ENCODE results near the gene CHRNA7.

The CHRNA7 gene

DNA sequence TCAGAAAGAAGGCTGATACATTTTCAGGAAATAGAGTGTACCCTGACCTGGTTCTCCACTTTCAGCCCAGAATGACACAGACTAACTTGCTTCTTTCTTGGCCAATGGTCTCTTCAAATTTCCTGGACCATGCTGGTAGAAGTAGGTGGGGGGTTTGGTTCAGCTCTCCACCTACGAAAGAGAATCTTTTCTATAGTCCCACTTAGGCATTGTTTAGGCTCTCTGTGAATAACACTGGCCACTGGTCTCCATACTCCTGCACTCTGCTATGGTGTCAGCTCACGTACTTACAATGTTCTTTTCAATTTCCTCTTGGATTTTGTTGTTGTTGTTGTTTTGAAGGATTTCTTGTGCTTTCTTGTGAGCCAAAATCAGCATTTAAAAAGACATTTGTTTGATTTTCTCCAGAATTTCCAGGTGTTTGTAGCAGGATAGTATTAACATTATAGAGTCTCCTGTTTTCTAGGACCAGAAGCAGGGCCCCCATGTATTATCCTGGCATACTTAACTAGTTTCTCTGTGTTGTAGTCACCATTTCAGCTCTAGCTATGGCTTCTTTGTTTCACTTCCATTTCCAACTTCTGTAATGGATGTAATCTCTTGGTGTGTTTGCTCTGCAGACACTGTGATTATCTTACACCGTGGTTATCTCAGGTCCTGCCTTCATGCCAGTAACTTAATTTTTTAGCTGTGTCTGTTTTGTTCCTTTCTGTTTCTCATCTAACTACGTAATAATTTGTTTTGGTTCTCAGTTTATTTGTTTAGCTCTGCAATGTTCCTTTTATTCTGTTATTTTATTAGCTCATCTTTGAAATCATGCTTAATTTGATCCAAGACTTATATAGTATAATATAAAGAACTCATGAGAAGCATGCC is 61.4 kb downstream of the CHRNA7 start:
- no peak for DNase-seq

DNA sequence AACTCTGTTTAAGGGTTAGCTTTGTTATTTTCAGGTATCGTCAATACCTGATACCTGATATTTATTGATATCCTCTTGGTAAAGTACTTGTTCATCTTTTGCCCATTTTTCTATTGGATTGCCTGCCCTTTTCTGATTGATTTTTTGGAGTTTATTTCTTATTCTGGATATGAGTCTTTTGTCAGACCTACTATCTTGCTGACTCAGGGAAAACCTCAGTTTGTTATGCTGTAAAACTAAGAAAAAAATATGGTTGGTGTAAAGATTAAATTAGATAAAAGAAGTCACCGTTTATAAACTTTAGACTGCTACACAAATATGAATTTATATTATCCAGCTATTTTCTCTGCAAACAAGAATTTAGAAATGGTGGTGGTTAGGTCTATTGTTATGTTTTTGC is 65.9 kb downstream of the CHRNA7 start:
- no peak for DNase-seq

GRCh38 chr15:32096916-32097617 is 66.8 kb downstream of the CHRNA7 start:
- DNase-seq, result no peak

- no peak for DNase-seq
These were observed 67.7 kb downstream of the CHRNA7 start for GRCh38 chr15:32098033-32098432.

- DNase-seq, result no peak
These were observed 68.9 kb downstream of the CHRNA7 start for GRCh38 chr15:32099097-32099785.

- no peak for DNase-seq
These were observed 69.8 kb downstream of the CHRNA7 start for GRCh38 chr15:32099956-32100684.

DNA sequence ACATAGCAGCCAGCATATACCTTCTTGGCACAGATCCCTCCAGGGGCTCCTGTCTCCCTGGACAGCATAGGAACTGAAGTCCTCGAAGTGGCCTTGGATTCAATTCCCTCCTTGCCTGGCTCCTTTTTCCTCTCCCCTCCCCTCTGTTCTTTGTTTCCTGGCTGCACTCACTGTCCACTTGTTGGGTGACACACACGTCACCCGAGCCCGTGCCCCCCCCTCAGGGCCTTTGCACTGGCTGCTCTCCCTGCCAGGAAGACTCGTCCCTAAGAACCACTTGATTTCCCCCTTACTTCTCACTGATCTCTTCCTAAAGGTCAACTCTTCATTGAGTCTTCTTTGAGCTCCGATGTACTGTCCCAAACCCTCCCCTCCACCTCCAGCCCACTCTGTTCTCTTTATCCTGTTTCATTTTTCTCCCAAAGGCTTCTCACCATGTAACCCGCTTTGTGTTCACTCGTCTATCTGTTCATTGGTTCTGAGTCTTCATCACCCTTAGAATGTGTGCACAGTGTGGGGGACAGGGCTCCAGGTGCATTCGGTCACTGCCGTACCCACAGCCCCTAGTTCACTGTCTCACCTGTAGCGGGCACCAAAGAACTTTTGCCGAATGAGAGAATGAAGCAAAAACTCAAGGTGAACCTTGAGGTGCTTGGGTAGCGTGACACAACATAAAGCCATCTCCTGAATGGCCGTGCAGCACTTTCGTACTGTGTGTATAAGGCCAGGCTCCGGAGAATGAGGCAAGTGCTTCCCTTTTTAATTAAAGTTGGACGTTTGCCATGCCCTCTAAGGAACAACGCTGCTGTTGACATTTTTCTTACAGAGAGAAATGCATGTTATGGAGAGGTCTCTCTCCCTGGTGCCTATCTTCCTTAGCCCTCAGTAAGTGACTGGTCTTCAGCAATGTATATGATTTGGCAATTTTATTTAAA is 74.0 kb downstream of the CHRNA7 start:
- DNase-seq, result no peak

GRCh38 chr15:32105258-32106241 is 75.2 kb downstream of the CHRNA7 start:
- DNase-seq, result no peak

GRCh38 chr15:32106401-32107381 is 76.4 kb downstream of the CHRNA7 start:
- no peak for DNase-seq

- DNase-seq, result no peak
These were observed 77.3 kb downstream of the CHRNA7 start for GRCh38 chr15:32107477-32108080.

GRCh38 chr15:32108661-32109060 is 78.3 kb downstream of the CHRNA7 start:
- DNase-seq, result no peak

GRCh38 chr15:32112101-32112500 is 81.8 kb downstream of the CHRNA7 start:
- DNase-seq, result no peak

- DNase-seq, result no peak
These were observed 82.9 kb downstream of the CHRNA7 start for GRCh38 chr15:32113224-32113623.

GRCh38 chr15:32117122-32117521 is 86.8 kb downstream of the CHRNA7 start:
- no peak for DNase-seq

- DNase-seq, result no peak
These were observed 89.0 kb downstream of the CHRNA7 start for GRCh38 chr15:32119286-32119685.

GRCh38 chr15:32119694-32120330 is 89.5 kb downstream of the CHRNA7 start:
- DNase-seq, result no peak

DNA sequence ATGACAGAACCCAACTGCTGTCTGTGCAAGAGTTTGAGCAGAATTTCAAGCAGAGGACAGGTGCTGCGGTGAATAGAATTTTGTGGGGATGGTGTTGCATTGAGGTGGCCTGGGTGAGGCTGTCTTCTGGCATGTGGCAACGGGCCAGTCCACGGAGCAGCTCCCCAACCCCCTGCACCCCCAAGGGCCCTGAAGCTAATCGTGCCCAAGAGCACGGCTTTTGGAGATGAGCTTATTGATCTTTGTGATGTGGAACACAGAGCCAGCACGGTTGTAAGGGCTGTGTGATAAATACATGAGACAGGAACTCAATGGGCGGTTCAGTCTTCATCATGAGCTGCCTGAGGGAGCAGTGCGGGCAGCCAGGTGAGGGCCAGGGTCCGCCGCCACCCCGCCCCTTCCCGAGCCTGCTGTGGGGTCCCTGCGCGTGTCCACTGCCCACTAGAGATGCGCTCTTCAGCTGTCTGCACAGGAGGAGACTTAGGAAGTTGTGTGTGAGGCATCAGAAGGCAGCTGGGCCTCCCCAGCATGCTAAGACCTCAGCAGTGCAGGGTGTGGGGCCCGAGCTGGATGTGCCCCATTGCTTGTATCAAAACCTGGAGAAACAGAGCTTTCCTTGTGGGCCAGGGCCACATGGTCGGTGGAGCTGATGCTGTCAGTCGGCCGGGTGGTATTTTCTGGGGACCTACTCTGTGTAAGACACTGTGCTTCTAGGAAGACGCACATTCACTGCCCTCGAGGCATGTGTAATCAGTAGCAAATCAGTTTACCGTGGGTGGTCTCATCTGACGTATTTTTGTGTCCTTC is 90.5 kb downstream of the CHRNA7 start:
- no peak for DNase-seq

DNA sequence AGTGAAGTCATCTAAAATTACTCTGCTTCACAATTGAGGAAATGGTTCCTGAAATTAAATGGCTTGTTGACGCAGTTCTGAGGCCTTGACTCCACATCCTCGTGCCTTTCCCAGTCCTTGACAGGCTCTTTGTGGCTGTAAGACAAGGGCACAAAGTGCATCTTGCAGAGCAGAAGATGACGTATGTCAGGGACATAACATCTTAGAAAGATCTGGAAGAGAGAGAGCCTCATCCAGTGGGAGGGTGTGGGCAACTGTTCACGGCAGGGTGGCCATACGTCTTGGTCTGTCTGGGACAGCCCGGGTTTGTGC is 91.0 kb downstream of the CHRNA7 start:
- no peak for DNase-seq

All from activated naive CD4-positive, alpha-beta T cell treated with anti-CD3 and anti-CD28 coated beads, Interleukin-2, amount 50 U/mL, for 16 hours (primary cell).